GM19025 (cell line): ENCODE results near the gene SEMA3G.

ENCODE experiments used
- ATAC-seq: cut with Tn5 transposase; IDR thresholded peaks from one replicate; pipeline ENCODE4 v1.9.1; 2021; ENCODE audit warnings: mild to moderate bottlenecking, low read depth, moderate library complexity; ENCODE audit not compliant: unreplicated experiment

Gene SEMA3G

DNA sequence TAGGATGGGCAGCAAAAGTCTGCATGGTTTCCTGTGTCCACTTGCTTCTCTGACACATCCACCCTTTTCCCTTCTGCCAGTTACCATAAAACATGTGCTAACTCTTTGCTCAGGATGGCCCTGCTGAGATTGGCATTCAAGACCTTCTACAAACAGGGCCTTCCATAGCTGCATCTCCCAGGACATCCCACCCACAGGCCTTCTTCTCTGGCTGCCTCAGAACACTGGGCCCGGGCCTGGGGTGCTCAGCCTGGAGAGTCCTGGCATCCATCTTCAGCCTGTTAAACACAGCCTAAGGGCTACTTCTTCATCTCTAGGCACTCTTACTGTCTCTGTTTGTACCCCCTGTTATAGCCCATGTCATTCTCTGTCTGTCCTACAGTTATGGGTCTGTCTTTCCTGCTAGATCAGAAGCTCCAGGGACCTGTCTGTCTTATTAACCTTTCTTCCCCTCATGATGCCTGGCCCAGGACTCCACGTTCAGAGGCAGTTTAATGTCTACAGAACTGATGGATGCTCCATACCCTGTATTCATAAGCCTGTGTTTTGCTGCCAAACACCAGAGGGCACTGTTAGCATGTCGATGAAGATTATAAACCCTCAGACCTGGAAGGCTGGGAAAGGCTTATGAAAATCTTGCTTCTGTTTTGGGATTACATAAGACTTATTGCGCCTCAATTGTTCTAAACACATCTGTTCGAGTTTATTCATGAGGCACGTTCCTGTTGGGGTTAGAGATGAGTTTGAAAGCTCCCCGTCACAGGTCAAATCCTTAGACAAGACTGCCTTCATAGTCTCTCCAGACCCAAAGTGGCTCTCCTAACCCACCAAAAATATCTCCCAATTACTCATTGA, 16.5 kb downstream of the SEMA3G start:
- no peak for ATAC-seq

DNA sequence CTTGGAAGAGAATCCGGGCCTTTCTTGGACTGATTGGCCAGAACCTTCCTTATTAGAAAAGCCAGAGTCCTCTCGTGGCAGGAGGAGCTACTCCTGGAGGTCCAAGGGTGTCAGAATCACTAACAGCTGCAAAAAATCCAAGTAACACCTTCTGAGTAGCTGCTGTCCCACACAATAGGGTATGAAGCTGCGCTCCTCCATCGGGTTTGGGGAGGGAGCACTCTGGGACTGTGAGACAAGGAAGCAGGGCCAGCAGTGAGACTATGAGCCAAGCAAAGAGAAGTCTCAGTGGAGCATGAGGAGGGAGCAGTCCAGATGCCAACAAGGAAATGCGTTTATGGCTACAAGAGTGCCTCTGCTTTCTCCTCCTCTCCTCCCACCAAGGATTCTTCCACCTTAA, 21.7 kb downstream of the SEMA3G start:
- no peak for ATAC-seq

DNA sequence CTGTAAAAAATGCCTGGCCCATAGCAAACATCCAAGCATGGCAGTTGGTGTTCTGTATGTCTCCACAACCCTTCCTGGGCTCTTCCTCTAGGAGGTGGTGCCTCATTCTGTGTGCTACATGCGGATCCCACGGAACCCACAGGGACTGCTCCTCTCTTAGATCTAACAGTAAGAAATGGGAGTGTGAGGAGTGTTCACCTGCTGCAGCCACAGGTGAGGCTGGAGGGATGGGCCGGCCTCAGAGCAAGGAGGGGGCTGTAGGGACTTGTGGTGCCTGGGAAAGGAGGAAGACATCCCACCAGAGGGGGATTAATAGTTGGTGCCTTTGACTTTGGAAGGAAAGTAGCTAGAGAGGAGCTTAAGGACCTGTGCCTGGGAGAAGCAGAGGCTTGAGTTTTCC, 22.2 kb downstream of the SEMA3G start:
- ATAC-seq, result no peak

DNA sequence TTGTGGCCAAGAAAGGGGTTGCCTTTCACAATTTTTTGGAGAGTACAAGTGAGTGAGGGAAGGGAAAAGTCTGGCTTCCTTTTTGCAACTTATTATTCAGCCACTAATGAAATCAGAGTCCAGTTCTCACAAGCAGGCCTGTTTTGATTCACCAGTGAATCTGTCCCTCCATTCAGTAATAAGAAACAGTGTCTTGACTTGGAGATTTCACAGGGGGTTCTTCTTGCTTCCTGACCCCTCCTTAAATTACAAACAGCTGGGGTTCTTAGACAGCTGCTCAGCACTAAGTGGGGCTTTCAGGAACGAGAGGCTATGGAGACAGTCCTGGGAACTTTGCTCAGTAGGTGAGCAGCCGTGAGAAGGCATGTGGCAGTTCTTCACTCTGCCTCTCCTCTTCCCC, 24.5 kb downstream of the SEMA3G start:
- no peak for ATAC-seq

DNA sequence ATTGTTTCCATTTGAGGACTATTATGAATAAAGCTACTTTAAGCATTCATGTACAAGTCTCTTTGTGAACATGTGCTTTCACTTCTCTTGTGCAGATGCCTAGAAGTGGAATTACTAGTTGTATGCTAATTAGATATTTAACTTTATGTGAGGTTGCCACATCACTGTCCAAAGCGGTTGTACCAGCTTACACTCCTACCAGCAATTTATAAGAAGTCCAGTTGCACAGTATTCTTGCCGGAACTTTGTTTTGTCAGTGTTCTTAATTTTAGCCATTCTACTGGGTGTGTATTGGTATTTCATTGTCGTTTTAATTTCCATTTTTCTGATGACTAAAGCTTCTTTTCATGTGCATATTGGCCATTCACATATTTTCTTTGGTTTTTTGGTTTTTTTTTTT, 29.1 kb downstream of the SEMA3G start:
- no peak for ATAC-seq

GRCh38 chr3:52408466-52408865, 36.4 kb downstream of the SEMA3G start:
- ATAC-seq, result no peak

GRCh38 chr3:52407779-52408178, 37.1 kb downstream of the SEMA3G start:
- ATAC-seq, result no peak

GRCh38 chr3:52406791-52407510, 38.0 kb downstream of the SEMA3G start:
- ATAC-seq, result no peak

- ATAC-seq, result no peak
Measured at GRCh38 chr3:52406231-52406661, 38.7 kb downstream of the SEMA3G start.

- no peak for ATAC-seq
Measured at GRCh38 chr3:52405601-52406110, 39.2 kb downstream of the SEMA3G start.

DNA sequence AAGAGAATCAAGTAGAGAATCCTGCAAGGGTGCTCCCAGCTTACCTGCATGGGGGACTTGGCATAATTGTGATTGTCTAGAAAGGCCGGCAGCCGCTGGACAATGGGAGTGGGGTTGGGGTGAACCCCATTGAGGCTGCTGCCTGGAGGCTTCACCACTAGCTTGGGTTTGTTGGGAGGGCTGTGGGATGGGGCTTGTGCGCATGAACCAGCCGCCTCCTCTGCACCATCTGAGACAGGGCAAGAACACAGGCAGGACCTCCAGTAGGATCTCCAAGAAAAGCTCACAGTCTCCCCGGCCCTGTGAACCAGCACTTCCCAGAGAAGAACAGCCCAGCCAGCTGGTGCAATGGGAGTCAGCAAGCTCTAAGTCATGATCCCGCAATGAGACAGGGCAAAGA, 39.8 kb downstream of the SEMA3G start:
- no peak for ATAC-seq

GRCh38 chr3:52404391-52404790, 40.5 kb downstream of the SEMA3G start:
- no peak for ATAC-seq

DNA sequence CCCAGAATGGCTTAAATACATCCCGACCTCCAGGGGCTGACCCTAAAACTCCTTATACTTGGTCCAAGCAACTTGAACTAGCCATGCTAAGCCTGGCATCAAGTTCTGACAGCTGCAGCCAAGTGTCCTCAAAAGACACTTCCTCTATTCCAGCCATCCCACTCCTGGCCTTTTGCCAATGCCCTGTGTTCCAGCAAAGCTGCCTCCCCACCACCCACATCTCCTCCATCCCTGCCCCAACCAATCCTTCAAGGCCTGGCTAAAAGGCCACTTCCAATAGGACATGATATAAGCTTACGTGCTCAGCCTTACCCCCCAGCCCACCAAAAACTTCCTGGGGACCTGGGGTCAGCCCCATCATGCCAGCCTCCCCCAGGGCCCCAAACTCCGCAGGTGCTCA, 40.9 kb downstream of the SEMA3G start:
- ATAC-seq, result no peak

GRCh38 chr3:52403271-52403841, 41.5 kb downstream of the SEMA3G start:
- ATAC-seq, result no peak

- no peak for ATAC-seq
Measured at GRCh38 chr3:52402706-52403270, 42.1 kb downstream of the SEMA3G start.

- no peak for ATAC-seq
Measured at GRCh38 chr3:52402101-52402521, 42.8 kb downstream of the SEMA3G start.

DNA sequence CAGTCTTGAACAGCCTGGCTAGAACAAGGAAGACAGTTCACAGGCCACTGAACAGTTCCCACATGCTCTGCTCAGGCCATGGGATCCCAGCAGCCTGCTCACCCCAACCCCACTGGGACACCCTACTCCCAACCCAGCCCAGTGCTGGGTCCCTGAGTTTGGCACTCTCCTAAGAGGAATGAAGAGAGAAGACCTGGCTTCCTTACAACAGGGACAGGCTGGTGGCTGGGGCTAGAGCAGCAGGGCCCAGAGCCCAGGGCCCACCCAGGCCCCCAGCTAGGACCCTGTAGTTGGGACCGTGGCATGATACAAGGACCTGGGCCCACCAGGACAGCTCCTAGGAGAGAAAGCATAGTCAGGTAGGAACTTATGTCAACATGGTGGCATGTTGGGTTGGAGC, 43.4 kb downstream of the SEMA3G start:
- ATAC-seq, result no peak

DNA sequence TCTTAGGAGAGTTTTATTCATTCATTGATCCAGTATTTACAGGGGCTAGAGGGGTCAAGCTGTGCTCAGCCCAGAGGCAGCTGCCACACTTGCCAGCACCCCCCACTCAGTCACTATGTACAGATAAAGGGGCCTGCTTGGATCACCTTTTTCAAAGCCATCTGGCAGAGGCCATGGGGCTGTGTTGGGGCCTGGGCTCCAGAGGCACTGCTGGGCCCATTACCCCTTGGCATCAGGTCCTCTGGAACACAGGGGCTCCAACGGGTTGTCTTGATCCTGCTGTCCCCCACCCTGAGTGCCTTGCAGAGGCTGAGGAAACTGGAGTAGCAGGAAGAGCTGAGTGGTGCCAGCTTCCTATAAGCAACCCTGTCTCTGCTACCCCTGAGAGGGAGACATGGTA, 43.9 kb downstream of the SEMA3G start:
- no peak for ATAC-seq

- ATAC-seq, result no peak
Measured at GRCh38 chr3:52400275-52400793, 44.6 kb downstream of the SEMA3G start.

DNA sequence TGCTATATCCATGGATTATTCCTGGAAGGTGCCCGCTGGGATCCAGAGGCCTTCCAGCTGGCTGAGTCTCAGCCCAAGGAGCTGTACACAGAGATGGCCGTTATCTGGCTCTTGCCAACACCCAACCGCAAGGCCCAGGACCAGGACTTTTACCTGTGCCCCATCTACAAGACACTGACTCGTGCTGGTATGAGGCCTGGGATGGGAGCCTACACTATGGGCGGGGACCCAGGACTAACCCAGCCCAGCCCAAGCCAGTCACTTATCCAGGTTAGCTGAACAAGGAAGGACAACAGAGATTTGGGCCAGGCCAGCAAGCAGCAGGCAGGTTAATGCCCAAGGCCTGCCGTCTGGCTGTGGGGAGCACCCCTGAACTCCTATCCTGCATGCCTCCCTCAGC, 45.3 kb downstream of the SEMA3G start:
- ATAC-seq, result no peak

- no peak for ATAC-seq
Measured at GRCh38 chr3:52399131-52399530, 45.8 kb downstream of the SEMA3G start.
